ENCODE results near the gene NCOA5. TPM values are rescaled to one million over a fixed set of nuclear protein-coding genes. Genes with fewer than 3 reads are reported as not detected.

Gene NCOA5
- total and polyA plus RNA-seq, 10 donors: 14.3 to 33.2 (median 27.7) TPM

DNA sequence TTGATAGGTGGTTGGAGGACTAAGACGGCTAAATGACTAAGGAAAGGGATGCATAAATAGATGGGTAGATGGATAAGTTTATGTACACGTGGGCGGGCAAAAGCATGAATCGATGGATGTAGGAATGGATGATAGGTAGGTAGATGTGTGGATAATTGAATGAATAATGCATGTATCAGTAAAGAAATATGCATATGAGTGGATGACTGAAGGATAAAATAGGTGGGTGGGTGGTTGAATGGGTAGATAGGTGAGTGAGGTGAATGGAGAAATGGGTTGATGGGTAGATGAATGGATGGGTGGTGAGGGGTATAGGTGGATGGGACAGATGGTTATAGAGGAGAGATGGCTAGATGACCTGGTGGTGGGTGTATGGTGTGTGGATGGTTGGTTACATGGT is 40.6 kb downstream of the NCOA5 start:
- Histone ChIP-seq H3K27ac (no peak overlapping the region), H3K36me3 (no peaks in the 10 kb centered on the region), H3K9me3 (no peaks in the 10 kb centered on the region), H3K4me1 (no peaks in the 10 kb centered on the region), H3K4me3 (no peak overlapping the region), H3K27me3 (replicated peaks in 1 of 7) (peaks cover 0 to 39% (median 0%) of the 10 kb centered on the region in 7 donors)
- DNase-seq: no peak
- intact Hi-C loops (cut with DNase I; ENCODE audit: low total_unique reads): no loop called here
- TF ChIP-seq POLR2AphosphoS5 (IDR thresholded peaks at IDR 0.05): no peak
- TF ChIP-seq, protein P1, sequence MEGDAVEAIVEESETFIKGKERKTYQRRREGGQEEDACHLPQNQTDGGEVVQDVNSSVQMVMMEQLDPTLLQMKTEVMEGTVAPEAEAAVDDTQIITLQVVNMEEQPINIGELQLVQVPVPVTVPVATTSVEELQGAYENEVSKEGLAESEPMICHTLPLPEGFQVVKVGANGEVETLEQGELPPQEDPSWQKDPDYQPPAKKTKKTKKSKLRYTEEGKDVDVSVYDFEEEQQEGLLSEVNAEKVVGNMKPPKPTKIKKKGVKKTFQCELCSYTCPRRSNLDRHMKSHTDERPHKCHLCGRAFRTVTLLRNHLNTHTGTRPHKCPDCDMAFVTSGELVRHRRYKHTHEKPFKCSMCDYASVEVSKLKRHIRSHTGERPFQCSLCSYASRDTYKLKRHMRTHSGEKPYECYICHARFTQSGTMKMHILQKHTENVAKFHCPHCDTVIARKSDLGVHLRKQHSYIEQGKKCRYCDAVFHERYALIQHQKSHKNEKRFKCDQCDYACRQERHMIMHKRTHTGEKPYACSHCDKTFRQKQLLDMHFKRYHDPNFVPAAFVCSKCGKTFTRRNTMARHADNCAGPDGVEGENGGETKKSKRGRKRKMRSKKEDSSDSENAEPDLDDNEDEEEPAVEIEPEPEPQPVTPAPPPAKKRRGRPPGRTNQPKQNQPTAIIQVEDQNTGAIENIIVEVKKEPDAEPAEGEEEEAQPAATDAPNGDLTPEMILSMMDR (IDR thresholded peaks at IDR 0.05 in 8 of 11, conservative IDR thresholded peaks at IDR 0.05 in 3 of 11): no peak
- TF ChIP-seq POLR2A (IDR thresholded peaks at IDR 0.05): no peak
- 88 to 95% (median 89%) methylated on average over 4 of the region's 4 CpGs for WGBS, 5 donors

DNA sequence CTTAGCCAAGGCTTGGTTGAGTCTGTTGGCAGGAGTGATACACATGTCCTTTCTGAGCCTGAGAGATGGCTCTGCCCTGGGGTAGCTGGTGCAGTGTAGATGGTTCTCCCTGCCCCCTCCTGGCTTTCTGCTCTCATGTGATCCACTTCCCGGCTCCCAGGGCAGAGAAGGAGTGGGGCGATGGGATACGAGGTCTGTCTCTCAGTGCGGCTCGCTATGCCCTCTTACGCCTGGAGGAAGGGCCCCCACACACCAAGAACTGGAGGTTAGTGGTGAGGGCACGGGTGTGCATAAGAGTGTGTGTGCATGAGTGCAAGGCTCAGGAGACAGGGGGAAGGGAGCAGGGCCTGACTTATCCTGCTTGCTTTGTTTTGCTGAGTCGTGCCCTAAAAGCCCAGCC is 41.9 kb downstream of the NCOA5 start:
- H3K4me1 ChIP-seq: no peaks in the 10 kb centered on the region
- H3K27me3 ChIP-seq (replicated peaks in 1 of 7): peaks cover 0 to 50% (median 0%) of the 10 kb centered on the region in 7 donors
- no peak overlapping the region for H3K4me3 ChIP-seq
- TF ChIP-seq, protein P1 (IDR thresholded peaks at IDR 0.05 in 8 of 11, conservative IDR thresholded peaks at IDR 0.05 in 3 of 11): no peak
- no peak for TF ChIP-seq POLR2AphosphoS5 (IDR thresholded peaks at IDR 0.05)
- TF ChIP-seq POLR2A (IDR thresholded peaks at IDR 0.05): no peak
- 68 to 86% (median 78%) methylated on average over 8 of the region's 8 CpGs for WGBS, 5 donors
- H3K36me3 ChIP-seq: no peaks in the 10 kb centered on the region
- no peak for DNase-seq
- H3K9me3 ChIP-seq: no peaks in the 10 kb centered on the region
- intact Hi-C loops (cut with DNase I; ENCODE audit: low total_unique reads): no loop called here
- no peak overlapping the region for H3K27ac ChIP-seq

DNA sequence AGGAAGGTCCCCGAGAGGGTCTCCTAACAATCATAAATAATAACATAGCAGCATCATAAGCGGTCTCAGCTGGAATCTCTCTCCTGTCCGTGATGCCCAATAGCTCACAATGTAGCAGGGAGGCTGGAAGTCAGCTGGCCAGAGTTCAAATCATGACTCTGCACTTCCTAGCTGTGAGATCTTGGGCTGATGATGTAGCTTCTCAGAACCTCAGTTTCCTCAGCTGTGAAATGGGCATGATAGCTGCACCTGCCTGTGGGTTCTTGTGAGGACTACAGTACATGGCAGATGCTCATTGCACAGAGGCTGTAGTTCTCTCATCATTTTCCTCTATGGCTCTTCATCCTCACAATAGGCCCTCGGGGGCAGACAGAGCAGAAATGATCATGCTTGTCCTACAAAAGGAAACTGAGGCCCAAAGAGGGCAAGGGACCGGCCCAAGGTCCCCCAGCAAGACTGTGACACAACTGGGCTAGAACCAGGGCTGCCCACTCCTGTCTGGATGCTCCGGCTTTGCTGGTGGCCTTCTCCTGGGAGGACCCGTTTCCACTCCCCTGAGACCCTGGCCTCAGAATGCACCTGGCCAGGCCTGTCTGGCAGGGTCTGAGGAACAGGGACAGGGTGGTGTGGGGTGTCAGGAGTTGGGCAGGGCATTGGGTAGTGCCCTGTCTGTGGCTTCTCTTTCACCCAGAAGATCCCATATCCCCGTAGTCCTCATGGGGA is 43.0 kb downstream of the NCOA5 start:
- no peaks in the 10 kb centered on the region for H3K9me3 ChIP-seq
- H3K36me3 ChIP-seq: no peaks in the 10 kb centered on the region
- peaks cover 0 to 61% (median 0%) of the 10 kb centered on the region in 7 donors for H3K27me3 ChIP-seq (replicated peaks in 1 of 7)
- no peak overlapping the region for H3K4me3 ChIP-seq
- intact Hi-C loops (cut with DNase I; ENCODE audit: low total_unique reads): no loop called here
- no peaks in the 10 kb centered on the region for H3K4me1 ChIP-seq
- 76 to 86% (median 81%) methylated on average over 7 to 8 of the region's 8 CpGs for WGBS, 5 donors
- no peak for DNase-seq
- TF ChIP-seq, protein P1 (IDR thresholded peaks at IDR 0.05 in 8 of 11, conservative IDR thresholded peaks at IDR 0.05 in 3 of 11): no peak
- TF ChIP-seq POLR2A (IDR thresholded peaks at IDR 0.05): no peak
- H3K27ac ChIP-seq: no peak overlapping the region

DNA sequence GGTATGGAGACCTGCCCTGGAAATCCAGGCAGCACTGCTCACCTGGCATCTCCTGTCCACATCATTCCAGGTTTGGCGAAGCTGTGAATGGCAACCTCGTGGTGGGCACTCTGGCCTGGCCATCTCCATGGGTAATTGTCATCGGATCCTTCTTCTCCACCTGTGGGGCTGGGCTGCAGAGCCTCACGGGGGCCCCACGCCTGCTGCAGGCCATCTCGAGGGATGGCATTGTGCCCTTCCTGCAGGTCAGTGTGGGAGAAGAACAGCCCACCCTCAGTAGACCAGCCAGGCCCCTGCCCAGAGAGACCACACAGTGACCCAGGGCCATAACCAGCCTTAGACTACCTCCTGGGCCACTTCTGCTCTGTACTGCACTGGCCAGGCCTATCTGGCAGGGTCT is 44.9 kb downstream of the NCOA5 start:
- WGBS, 5 donors: 59 to 92% (median 79%) methylated on average over 4 to 6 of the region's 6 CpGs
- no peaks in the 10 kb centered on the region for H3K4me1 ChIP-seq
- intact Hi-C loops (cut with DNase I; ENCODE audit: low total_unique reads): no loop called here
- peaks cover 0 to 78% (median 0%) of the 10 kb centered on the region in 7 donors for H3K27me3 ChIP-seq (replicated peaks in 1 of 7)
- no peak for DNase-seq
- no peak overlapping the region for H3K4me3 ChIP-seq
- H3K9me3 ChIP-seq: no peaks in the 10 kb centered on the region
- no peaks in the 10 kb centered on the region for H3K36me3 ChIP-seq
- H3K27ac ChIP-seq: no peak overlapping the region
- TF ChIP-seq, protein P1 (IDR thresholded peaks at IDR 0.05 in 8 of 11, conservative IDR thresholded peaks at IDR 0.05 in 3 of 11): no peak
- no peak for TF ChIP-seq POLR2A (IDR thresholded peaks at IDR 0.05)
